Endothelial cell of coronary artery (primary cell): ENCODE measurements around the gene PDGFRA. TPM values are rescaled to one million over a fixed set of nuclear protein-coding genes. Genes with fewer than 3 reads are reported as not detected.

Experiments used
- total RNA-seq: library from RNA; depleted of rRNA; stranded (reverse); fragments of >200 nt; gene quantifications from 2 replicates; pipeline ENCODE4 v1.2.3, GENCODE V29; 2014

PDGFRA gene
- total RNA-seq, result 1.2 and 12.0 TPM in 2 replicates

DNA sequence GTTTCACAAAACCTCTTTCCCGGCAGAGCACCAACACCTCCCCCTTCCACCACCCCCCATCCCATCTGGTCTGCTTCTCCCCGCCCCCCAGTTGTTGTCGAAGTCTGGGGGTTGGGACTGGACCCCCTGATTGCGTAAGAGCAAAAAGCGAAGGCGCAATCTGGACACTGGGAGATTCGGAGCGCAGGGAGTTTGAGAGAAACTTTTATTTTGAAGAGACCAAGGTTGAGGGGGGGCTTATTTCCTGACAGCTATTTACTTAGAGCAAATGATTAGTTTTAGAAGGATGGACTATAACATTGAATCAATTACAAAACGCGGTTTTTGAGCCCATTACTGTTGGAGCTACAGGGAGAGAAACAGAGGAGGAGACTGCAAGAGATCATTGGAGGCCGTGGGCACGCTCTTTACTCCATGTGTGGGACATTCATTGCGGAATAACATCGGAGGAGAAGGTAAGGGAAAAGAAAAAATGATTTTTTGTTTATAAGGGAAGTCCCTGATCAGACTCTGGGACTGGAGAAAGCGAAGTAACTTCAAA is at the start of gene PDGFRA:
TSS of gene PDGFRA (plus strand) at position 333 of the 541 bp plus-strand sequence. CDS start 29,476 bp downstream, outside the sequence.

Other genes with a start within 250 kb of the PDGFRA start
- gene CHIC2, start 164.7 kb upstream of the PDGFRA start, total RNA-seq, result 80.6 and 89.6 TPM in 2 replicates
- gene GSX2, start 129.1 kb upstream of the PDGFRA start, total RNA-seq, result not detected in 2 replicates